HG03442 (cell line): Measurements from ENCODE around the gene SHISA3.

ENCODE experiments used
- ATAC-seq: cut with Tn5 transposase; IDR thresholded peaks from one replicate; pipeline ENCODE4 v1.9.1; 2021; ENCODE audit warnings: mild to moderate bottlenecking, moderate library complexity; ENCODE audit not compliant: unreplicated experiment

The SHISA3 gene

GRCh38 chr4:42442601-42443000 lies 45.3 kb downstream of the SHISA3 start:
- no peak for ATAC-seq

- ATAC-seq: no peak
These were observed 47.8 kb downstream of the SHISA3 start for GRCh38 chr4:42445038-42445437.

- ATAC-seq: no peak
These were observed 49.5 kb downstream of the SHISA3 start for GRCh38 chr4:42446823-42447222.
